Subcutaneous adipose tissue (tissue), 4 donors: Measurements from ENCODE around the gene SMIM22. TPM values are rescaled to one million over a fixed set of nuclear protein-coding genes. Genes with fewer than 3 reads are reported as not detected.

Experiments
- CTCF ChIP-seq: fragments of 450-650 bp; IDR thresholded peaks from one replicate; pipeline ENCODE4 v1.5.1; 2016; ENCODE audit warnings: low read depth, mild to moderate bottlenecking, control low read depth, antibody characterized with exemption, moderate library complexity
- total RNA-seq, 4 donors: library from RNA; depleted of rRNA; stranded (reverse); fragments of >200 nt; gene quantifications; one replicate each; pipeline ENCODE4 v1.1.0, GENCODE V29; 2016

Gene SMIM22
- not detected for total RNA-seq

GRCh38 chr16:4795181-4795827 lies at the start of gene SMIM22:
TSS of gene SMIM22 (plus strand) at chr16:4795369. CDS start at chr16:4795735, 366 bp downstream.
- no peak for TF ChIP-seq CTCF

GRCh38 chr16:4746215-4746614 lies 49.0 kb upstream of the SMIM22 start:
- TF ChIP-seq CTCF, result no peak

GRCh38 chr16:4746991-4747574 lies 48.1 kb upstream of the SMIM22 start:
- no peak for TF ChIP-seq CTCF

GRCh38 chr16:4747906-4748681 lies 47.1 kb upstream of the SMIM22 start:
- TF ChIP-seq CTCF, result no peak

GRCh38 chr16:4748682-4749411 lies 46.3 kb upstream of the SMIM22 start:
- no peak for TF ChIP-seq CTCF

GRCh38 chr16:4749700-4750257 lies 45.4 kb upstream of the SMIM22 start:
- no peak for TF ChIP-seq CTCF
